ENCODE data around the gene ATF5.

Gene ATF5

DNA sequence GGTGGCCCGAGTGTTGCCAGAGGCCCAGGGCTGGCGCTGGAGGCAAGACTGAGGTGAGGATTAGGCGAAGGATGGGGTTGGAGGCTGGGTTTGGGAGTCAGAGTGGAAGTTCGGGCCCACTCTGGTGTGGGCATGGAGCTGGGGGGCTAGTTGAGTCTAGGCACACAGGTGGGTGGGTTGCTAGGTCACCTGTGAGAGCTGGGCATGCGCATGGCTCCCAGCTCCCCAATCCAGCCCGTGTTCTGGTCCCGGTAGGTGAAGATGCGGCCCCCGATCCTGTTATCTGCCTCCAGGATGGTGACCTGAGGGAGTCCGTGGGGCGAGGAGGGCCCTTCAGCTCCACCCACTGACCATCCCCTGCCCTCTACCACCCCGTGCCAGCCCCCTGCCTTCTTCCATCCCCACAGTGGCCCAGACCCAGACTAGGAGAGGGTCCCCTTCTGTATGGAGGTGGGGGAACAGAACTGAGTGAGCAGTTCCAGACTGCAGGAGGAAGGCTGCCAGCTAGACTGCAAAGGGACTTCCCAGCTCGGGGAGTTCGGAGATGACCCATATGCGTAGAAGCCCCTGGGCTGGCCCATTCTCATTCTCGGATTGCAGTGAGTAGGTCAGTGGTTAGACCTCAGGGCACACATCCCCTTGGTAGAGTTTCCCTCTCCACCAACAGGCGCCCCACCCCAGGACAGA, 34.0 kb upstream of the ATF5 start:
- DNase-seq, result no peak

DNA sequence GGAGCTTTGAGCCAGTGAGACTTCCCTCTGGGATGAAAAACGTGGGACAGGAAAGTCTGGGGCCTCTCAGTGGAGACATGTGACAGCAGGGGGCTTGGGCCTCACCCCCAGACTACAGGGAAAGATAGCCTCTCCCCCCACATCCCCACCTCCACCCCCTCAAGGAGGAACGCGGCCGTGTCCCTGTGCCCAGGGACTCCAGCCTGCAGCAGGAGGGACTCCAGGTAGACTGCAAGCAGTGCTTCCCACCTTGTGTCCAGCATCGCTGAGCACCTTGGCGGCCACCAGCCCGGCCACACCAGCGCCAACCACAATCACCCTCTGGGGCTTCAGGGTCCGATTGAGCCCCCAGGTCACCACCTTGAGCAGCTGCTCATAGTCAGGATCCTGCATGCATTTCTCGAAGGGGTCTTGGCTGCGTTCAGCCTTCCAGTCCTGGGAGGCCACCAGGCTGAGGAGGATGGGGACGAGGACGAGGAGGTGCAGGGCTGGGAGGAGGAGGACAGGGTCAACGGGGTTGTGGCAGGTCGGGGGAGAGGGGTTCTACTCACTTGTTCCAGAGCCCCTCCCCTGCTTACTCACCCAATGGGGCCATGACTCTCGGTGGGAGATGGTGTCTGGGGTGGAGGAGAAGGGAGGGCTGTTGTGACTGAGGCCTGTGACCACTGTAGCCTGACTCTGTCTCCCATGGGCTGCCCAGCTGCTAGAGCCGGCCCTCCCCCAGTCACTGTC, 33.3 kb upstream of the ATF5 start:
- no peak for DNase-seq

DNA sequence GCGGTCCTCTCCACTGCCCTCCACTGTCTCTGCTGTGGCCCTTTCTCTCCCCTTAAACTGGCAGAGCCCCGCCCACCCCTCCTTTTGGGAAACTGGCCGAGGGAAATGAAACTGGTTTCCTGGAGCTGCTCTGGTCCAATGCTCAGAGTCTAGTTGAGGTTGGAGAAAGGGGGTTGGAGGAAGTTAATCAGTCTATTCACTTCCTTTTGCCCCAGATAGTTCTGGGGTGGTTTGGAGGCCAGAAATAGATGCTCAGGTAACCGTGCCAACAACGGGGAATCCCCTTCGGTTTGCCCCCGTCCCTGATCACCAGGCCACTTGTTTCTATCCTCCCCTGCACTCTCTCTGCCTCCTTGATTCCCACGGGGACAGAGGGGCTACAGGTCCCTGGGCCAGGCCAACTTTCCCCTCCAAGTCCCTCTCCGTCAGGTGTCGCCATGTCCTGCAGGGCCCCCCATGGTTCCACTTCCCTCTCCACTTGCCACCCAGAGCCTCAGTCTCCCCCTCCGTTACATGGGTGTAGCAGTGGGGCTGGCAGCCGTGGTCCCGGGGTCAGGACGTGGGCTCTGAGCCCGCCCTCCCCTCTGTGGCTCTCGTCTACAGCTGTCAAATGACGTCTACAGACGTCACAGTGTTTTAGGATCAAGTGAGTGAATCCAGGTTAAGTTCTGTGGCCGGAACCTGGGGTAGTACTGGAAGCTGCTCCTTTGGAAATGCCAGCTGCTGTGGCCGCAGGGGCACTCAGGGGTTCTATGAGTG, 32.0 kb upstream of the ATF5 start, which contains the start of gene IL4I1:
Gene IL4I1, minus strand, starts transcription at position 25 of the 759 bp plus-strand sequence. CDS start 727 bp downstream, outside the sequence.
- peak in 4 of 14 donors; percentile 2 to 33 (median 26) for DNase-seq

DNA sequence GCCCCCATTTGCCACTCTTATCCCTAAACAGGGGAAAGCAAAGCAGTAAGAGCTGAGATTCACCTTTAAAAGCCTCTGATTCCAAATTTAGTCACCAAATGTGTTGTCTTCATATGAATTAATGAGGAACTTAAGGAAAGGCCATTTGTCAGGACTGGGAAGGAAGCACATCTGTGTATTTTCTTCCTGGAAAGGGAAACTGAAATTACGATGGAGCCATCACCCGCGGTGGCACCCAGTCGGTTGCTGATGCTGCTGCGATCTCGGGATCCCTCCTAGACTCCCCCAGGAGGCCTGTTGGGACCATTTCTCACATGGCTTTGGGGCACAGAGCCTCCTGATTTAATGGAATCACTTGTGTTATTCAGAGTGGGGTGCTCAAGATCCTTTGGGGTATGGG, 24.9 kb upstream of the ATF5 start:
- DNase-seq, result no peak

DNA sequence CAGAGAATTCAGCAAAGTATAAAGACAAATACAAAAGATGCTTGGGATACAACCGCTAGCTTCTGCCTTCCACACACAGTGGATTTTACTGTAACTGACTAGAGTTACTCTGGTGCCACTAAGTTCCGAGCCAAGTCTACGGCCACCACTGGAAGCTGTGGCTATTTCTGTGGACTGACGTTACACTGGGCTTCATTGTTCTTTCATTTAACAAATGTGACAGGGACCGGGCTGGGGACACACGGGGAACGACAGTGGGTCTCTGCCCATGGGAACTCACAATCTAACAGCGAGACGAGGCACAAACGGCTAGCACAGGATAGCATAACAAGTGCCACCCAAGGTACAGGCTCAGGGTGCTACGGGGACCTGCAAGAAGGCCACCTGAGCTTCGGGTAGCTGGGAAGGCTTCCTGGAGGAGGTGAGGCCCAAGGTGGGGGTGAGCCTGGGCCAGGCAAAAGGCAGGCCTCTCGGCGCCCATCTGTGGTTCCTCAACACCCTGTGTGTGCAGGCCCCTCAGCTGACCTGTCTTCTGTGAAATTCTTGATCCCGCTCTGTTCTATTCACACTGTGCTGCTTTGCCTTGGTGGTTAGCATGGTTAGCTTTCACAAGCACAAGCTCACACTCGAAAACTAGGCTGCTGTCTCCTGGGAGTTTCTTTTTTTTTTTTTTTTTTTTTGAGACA, 22.0 kb upstream of the ATF5 start:
- peak in 4 of 14 donors; percentile 4 to 28 (median 8) for DNase-seq

DNA sequence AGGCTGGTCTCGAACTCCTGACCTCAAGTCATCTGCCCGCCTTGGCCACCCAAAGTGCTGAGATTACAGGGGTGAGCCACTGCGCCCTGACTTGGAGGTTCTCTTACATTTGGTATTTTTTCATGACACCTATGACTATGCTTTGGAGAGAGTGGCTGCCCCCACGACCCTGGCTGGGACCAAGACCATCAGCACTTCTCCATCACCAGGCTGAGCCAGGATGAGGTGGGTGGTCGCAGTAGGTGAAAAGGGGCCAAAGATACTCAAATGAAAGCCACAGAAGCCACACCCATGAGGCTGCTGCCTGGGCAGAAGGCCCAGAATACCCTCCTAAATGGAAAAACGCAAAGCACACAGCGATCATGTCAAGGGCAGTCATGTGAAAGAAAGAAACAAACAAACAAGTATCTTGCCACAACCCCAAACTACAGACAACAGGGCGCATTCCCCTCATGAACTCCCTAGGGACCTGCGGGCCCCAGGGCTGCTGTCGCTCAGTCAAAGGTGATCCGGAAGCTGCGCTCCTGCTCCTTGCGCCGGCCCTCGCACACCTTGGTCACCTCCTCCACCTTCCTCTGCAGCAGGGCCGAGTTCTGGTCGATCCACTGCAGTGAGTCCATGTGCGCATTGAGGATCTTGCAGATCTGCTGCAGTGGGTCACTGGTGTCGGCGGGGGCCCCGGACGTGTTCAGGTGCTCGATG, 21.1 kb upstream of the ATF5 start:
- DNase-seq, result no peak

DNA sequence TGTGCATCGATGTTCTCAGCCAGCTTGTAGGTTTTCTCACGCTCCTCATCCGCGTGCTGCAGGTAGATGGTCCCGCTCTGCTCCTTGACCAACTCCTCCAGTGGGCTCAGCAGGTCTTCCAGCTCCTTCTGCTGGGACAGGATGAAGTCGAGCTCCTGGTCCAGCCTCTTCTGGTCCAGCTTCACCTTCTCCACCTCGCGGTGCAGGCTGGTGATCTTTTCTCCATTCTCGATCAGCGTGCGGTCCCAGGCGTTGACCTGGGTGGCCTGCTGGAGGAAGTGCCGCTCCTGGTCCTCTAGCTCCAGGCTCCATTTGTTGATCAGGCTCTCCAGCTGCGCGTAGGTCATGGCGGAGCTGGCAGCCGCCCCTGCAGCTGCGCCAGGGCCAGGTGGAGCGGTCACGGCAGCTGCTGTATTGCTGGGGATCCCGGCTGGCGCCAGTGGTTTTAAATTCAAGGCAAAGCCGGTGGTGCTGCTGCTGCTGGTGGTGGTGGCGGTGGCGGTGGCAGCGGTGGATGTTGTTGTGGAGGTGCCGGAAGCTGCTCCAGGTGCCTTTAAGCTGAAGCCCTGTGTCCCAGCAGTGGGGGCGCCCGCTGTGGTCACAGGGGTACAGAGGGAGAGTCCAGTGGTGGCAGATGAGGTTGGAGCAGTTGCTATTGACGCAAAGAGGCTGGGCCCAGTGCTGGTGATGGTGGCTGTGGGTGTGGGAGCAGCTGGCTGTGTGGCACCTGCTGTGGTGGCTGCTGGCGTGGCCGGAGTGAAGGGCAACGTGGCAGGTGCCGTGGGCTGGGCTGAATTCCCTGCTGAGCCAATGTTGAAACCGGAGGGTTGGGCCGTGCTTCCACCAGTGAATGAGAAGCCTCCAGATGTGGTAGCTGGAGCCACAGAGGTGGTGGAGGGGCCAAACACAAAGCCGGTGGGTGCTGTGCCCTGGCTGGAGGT, 20.3 kb upstream of the ATF5 start:
- DNase-seq, result no peak

DNA sequence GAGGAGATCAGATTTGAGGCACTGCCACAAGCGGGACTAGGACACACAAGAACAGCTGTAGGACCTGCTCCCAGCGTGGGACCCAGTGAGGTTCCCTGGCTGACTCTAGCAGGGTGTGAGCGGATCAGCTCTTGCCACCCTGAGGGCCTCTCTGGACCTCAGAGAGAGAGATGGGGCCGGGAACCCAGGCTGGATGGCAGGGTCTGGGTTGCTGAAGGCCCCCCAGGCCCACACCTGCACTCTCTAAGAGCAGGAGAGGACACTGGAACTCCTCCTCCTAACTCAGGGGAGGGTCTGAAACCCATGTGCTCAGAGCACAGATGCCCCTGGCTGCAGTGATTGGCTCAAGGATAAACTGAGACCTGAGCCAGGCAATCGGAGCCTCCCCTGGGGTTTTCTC, 18.8 kb upstream of the ATF5 start:
- DNase-seq, result no peak

DNA sequence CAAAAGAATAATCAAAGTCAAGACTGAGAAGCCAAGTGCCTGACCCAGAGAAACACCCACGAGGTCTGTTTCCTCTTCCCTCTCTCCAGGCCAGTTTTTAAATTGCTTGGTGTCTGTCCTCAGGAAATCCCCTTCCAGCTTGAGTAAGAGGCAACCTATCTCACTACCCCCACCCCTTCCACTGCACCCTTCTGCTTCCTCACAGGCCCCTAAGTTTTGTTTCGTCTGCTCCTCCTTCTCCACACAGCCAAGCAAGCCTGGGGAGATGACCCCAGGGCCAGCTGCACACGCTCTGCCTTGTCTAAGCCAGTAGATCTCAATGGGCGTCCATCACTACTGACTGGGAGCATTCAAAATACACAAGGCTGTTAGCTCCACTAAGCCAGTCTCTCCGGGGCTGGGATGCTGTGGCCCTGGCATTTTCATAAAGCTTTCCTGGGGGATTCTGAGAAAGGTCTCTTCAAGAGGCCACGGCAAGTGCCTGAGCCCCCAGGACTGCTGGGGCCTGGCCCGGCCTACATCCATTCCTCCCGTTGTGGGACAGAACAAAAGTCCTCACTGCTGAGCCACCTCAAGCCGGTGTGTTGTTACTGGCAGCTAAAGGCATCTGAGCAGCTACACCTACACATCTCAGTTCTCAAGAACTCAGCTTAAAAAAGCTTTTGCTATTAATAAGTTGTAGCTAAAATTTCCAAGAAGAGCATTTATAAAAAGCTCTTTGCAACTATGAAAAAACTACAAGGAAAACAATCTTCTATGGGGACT, 17.4 kb upstream of the ATF5 start:
- peak in 5 of 14 donors; percentile 15 to 53 (median 26) for DNase-seq

DNA sequence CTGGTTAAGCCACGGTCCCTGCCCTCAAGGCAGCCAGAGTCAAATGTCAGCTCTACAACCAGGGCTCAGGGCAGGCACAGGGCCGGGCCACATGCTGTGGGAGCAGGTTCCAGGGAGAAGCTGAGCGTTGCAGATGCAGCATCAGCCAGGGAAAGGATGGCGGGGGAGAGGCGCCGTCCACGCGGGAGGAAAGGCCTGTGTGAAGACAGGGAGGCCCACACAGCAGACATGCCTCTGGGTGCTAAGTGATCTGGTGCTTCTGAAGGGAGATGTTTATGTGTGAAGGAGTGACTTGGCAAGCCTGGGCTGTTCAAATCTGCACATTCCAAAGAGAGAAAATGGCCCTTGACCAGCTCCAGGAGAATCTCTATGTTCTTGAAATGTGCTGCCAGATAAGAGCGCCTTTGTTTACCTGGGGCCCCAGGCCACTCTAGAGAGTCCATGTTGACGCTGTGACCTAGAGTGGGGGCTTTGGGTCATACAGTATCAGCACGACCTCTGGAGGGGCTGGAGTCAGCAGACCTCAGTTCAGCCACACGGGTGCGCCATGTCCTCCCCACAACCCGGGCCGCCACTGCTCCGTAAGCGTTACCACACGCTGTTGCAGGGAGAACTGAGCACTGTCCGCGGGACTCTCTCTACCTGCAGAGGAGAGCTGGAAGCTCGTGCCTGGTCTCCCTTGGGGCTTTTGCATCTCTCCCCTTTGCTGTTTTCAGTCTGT, 15.9 kb upstream of the ATF5 start:
- no peak for DNase-seq

DNA sequence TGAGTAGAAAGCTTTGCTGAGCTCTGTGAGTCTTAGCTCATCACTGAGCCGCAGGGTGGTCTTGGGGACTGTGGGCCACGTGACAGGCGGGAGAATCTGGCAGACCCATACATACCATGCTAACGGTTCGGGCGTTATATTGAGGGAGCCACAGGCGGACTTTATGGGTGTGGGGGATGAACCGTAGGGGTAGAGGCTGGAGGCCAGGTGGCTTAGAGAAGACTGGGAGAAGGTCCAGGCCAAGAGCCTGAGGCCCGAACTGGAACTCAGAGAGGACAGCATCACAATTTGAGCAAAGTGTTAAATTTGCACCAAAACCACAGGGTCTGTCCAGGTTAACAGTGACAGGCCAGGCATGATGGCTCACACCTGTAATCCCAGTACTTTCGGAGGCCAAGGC, 15.3 kb upstream of the ATF5 start:
- DNase-seq, result no peak

DNA sequence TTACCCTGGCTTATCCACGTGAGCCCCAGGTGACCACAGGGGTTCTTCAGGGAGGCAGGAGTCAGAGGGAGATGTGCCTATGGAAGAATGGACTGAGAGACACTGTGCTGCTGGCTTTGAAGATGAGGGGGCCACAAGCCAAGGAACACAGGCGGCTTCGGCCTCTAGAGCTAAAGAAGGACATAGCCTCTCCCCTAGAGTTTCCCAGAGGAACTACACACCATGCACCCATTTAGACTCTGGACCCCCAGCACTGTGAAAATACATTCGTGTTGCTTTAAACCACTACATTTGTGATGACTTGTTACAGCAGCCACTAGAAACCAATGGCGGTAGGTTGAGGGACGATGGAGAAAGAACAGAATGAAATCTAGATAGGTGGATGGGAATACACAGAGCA, 13.7 kb upstream of the ATF5 start:
- DNase-seq, result no peak

DNA sequence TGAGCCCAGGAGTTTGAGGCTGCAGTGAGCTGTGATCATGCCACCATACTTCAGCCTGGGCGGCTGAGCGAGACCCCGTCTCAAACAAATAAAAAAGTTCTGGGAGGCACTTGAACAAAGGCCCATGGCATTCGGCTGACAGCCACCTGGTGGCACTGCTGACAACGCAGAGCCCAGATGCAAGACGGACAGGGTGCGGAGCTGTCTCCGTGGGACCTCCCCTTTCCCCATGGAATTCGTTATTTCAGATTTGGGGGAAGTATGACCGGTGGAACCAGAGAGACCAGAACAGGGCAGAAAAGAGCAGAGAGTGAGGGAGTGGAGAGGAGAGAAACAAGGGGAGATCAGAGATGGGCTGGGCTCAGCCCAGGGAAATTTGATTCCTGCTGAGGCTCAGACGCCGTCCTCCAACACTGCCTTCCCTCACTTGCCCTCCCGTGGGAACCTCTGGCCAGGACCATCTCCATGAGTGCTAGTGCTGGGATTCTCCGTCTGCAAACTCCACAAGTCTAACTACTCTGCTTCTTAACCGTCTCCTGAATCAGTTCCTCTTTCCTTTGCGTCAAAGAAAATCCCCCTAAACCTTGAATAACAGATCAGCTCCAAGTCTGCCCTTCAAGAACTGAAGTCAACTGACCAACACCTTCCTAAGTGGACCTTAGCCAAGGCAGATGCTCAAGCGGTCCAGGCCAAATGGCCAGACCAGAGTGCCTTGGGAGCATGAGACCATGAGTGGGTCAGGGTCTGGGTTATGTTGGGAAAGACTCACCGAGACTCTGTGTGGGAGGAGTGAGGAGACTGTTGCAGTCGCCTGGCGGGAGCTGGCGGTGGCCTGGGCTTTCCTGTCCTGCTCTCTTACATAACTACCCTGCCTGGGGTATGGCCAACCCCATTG, 11.9 kb upstream of the ATF5 start:
- DNase-seq, result peak in 3 of 14 donors; percentile 5 to 33 (median 9)

DNA sequence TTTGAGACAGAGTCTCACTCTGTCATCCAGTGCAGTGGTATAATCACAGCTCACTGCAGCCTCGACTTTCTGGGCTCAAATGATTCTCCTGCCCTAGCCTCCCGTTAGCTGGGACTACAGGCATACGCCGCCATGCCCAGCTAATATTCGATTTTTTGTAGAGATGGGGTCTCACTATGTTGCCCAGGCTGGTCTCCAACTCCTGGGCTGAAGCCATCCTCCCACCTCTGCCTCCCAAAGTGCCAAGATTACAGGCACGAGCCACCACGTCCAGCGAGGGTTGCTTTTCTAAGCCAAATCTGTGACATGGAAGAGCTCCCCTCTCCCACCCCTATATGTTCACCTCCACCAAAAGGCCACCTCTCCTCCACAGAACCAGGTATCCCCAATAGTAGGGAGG, 10.9 kb upstream of the ATF5 start:
- no peak for DNase-seq

DNA sequence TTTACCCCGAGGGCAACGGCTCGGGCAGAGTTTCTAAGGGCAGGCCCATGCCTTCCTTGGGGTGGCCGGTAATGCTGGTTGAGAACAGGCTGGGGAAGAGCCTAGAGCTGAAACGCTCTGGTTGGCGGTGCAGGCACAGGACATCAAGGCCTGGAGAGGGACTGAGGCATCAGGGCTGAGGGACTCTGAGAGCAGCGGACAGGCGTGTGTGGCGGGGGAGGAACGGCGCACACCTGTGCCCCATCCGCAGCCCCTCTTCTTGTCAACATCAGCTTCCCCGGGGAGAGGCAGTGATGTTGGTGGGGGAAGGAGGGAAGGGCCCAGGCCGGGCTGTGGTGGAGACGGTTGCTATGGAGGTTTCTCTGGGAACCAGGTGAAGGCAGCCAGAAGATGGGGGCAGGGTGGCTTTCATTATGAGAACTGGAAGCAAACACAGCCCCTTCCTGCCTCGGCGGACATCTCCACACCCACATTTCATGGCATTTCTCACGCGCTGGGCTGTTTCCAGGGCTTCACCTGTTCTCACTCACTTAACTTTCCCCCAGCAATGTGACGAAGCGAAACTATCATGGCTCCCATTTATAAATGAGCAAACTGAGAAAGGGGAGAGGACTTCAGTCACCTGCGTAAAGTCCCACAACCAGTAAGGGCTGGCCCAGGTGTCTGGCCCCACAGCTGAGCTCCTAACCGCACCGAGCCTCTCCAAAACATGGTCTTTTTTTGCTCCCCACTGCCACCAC, 8.2 kb upstream of the ATF5 start:
- DNase-seq, result no peak

DNA sequence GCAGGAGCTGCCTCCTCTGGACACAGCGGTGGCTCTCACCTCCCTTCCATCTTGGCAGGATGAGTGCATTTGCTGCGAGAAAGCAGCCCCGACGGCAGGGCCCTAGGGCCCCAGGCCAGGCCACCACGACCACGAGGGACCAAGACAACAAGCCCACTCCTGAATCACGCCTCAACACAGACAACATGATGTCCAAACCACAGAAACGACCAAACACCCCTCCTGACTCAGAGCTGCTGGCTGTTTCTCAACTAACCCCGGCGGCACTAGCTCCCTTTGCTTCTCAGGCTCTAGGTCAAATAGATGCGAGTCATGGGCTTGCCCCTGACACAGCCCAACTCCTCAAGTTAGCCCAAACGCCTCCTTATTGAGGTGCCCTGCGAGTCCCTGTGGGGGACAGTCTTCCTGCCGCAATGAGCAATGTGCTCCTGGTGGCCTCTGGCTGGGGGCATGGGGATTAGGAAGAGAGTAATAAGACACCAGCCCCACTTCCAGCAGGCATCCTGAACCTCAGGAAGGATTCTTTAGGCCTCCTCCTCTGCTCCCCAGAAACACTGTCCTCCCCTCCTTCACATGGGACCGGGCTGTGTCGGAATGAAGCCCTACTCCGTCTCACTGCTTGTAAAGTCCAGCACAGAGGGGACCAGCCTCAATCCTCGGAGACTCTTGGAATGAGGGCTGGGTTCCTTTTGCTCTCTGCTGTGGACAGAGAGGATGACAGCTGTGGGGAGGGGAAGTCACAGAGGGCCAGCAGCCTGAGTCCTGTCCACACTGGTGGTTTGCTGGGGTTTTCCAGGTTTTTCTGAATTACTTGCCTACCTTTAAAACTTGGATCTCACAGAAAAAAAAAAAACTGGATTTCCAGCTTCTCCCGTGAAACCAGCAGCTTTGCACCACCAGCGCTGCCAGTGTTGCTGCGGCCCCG, 6.9 kb upstream of the ATF5 start:
- peak in 1 of 14 donors; percentile 31 for DNase-seq
